Neural progenitor cell (in vitro differentiated cells): ENCODE results near the gene SUSD1.

Source experiments
- EZH2 ChIP-seq: fragments of 200-600 bp; sonication (generic); IDR thresholded peaks from 2 replicates; pipeline ENCODE4 v1.6.1; 2017; ENCODE audit warnings: antibody characterized with exemption, mild to moderate bottlenecking, moderate library complexity
- TF ChIP-seq, protein P1 (sequence below): fragments of 200-600 bp; sonication (generic); IDR thresholded peaks from 2 replicates; pipeline ENCODE4 v1.5.1; 2017; ENCODE audit warnings: antibody characterized with exemption, mild to moderate bottlenecking

DNA sequence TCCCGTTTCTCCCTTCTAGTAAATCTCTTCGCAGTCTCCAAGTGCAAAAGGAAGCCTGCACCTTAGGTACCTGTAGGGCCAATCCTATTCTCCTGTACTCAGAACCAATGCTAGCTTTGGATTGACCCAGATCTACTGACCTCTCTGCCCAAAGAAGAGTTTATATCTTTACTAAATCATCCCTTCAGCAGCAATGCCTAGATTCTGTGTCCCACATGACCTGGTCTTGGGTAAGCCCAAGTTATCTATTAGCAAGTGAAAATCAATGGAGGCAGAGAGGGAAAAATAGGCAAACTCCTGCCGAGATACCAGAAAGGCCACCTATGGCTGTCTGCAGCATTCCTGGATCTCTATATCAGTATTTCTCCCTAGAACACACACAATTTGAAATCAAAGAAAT, 60.0 kb downstream of the SUSD1 start:
- TF ChIP-seq, protein P1, sequence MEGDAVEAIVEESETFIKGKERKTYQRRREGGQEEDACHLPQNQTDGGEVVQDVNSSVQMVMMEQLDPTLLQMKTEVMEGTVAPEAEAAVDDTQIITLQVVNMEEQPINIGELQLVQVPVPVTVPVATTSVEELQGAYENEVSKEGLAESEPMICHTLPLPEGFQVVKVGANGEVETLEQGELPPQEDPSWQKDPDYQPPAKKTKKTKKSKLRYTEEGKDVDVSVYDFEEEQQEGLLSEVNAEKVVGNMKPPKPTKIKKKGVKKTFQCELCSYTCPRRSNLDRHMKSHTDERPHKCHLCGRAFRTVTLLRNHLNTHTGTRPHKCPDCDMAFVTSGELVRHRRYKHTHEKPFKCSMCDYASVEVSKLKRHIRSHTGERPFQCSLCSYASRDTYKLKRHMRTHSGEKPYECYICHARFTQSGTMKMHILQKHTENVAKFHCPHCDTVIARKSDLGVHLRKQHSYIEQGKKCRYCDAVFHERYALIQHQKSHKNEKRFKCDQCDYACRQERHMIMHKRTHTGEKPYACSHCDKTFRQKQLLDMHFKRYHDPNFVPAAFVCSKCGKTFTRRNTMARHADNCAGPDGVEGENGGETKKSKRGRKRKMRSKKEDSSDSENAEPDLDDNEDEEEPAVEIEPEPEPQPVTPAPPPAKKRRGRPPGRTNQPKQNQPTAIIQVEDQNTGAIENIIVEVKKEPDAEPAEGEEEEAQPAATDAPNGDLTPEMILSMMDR, result no peak
- no peak for TF ChIP-seq EZH2
